A549 (cell line): ENCODE data around the gene MITF. TPM values are rescaled to one million over a fixed set of nuclear protein-coding genes. Genes with fewer than 3 reads are reported as not detected.

Experiments used
- ATAC-seq, 2 experiments: fragments of 200-7000 bp in 1 of 2; fragments of >200 bp in 1 of 2; cut with Nextera tagmentation in 1 of 2; cut with Tn5 transposase in 1 of 2; 3 replicates each; pipeline versions ENCODE4 v1.8.0 to v1.9.1; 2018 to 2020; ENCODE audit warnings: mild to moderate bottlenecking in 1 of 2, moderate library complexity in 1 of 2
- CTCF ChIA-PET: fragments of 300-600 bp; sonication (Branson Sonifier 250); formaldehyde crosslinking; extraction: SDS; loops from one replicate; lab custom pipeline; 2021; ENCODE audit warnings: antibody characterized with exemption, inconsistent platforms; lab: Yijun Ruan, JAX
- POLR2A ChIA-PET: fragments of 350-600 bp; formaldehyde crosslinking; extraction: SDS; loops from one replicate; lab custom pipeline; 2021; ENCODE audit warnings: antibody characterized with exemption, inconsistent platforms; lab: Yijun Ruan, JAX
- DNase-seq, 2 experiments: peaks; one replicate each; pipeline versions ENCODE4 v3.0.0 to v3.0.0-alpha.2; 2011 to 2016; ENCODE audit warnings: low read depth in 1 of 2, low spot score in 1 of 2
- FAIRE-seq: peaks from 2 replicates; lab custom pipeline; 2011; peaks lifted over from hg19 to GRCh38; lab: Jason Lieb, UNC
- H3K27ac ChIP-seq, 2 experiments: fragments of >200 bp; sonication (Bioruptor Twin); formaldehyde crosslinking; 3 replicates each; pipeline ENCODE4 v1.5.1; 2016 to 2017
- H3K4me1 ChIP-seq: fragments of >200 bp; sonication (Bioruptor Twin); formaldehyde crosslinking; 3 replicates; pipeline ENCODE4 v1.6.1; 2016
- H3K4me2 ChIP-seq: fragments of >200 bp; sonication (Bioruptor Twin); formaldehyde crosslinking; 3 replicates; pipeline ENCODE4 v1.6.1; 2016
- H3K4me3 ChIP-seq: fragments of >200 bp; sonication (Bioruptor Twin); formaldehyde crosslinking; 3 replicates; pipeline ENCODE4 v1.5.1; 2016
- H3K9me3 ChIP-seq: fragments of >200 bp; sonication (Bioruptor Twin); formaldehyde crosslinking; 3 replicates; pipeline ENCODE4 v1.6.1; 2016
- CBX2 ChIP-seq: fragments of 200-600 bp; sonication (generic); IDR thresholded peaks from 2 replicates; pipeline ENCODE4 v1.6.1; 2016; ENCODE audit warnings: low read depth, mild to moderate bottlenecking, borderline replicate concordance
- E2F6 ChIP-seq: IDR thresholded peaks from 2 replicates; pipeline ENCODE4 v1.6.1; 2012; ENCODE audit warnings: low read depth, borderline replicate concordance
- EHF ChIP-seq: fragments of 250-450 bp; sonication (Bioruptor Pico); IDR thresholded peaks from 2 replicates; pipeline ENCODE4 v1.5.0; 2020; ENCODE audit warnings: mild to moderate bottlenecking
- EHMT2 ChIP-seq: fragments of 200-600 bp; sonication (generic); IDR thresholded peaks from 2 replicates; pipeline ENCODE4 v1.6.1; 2016; ENCODE audit warnings: antibody characterized with exemption, low read depth, mild to moderate bottlenecking, moderate library complexity
- EP300 ChIP-seq, 2 experiments: fragments of >200 bp; sonication (Bioruptor Twin); formaldehyde crosslinking; IDR thresholded peaks; 2 replicates in 1 of 2; 3 replicates in 1 of 2; pipeline ENCODE4 v1.6.1; 2016 to 2017
- FOSB ChIP-seq: fragments of 250-450 bp; sonication (Bioruptor Pico); IDR thresholded peaks from 2 replicates; pipeline ENCODE4 v1.5.0; 2020; ENCODE audit warnings: mild to moderate bottlenecking, moderate library complexity
- FOSL2 ChIP-seq, 2 experiments: fragments of 450-650 bp in 1 of 2; fragments of >200 bp in 1 of 2; sonication (Bioruptor Twin) in 1 of 2; formaldehyde crosslinking; IDR thresholded peaks; 2 replicates each; pipeline versions ENCODE4 v1.5.0 to v1.6.1; 2016 to 2020; ENCODE audit warnings: mild to moderate bottlenecking in 1 of 2, moderate library complexity in 1 of 2
- FOXS1 ChIP-seq: fragments of 250-450 bp; sonication (Bioruptor Pico); IDR thresholded peaks from 2 replicates; pipeline ENCODE4 v1.5.0; 2020; ENCODE audit warnings: mild to moderate bottlenecking, moderate library complexity
- HDAC2 ChIP-seq: fragments of 200-600 bp; sonication (generic); IDR thresholded peaks from 2 replicates; pipeline ENCODE4 v1.6.1; 2016
- HEYL ChIP-seq: fragments of 250-450 bp; sonication (Bioruptor Pico); IDR thresholded peaks from 2 replicates; pipeline ENCODE4 v1.8.0; 2021; ENCODE audit warnings: mild to moderate bottlenecking, moderate library complexity
- JUN ChIP-seq, 2 experiments: fragments of >200 bp; sonication (Bioruptor Twin); formaldehyde crosslinking; IDR thresholded peaks; 2 replicates in 1 of 2; 3 replicates in 1 of 2; pipeline ENCODE4 v1.6.1; 2016 to 2017
- JUNB ChIP-seq: fragments of >200 bp; sonication (Bioruptor Twin); formaldehyde crosslinking; IDR thresholded peaks from 2 replicates; pipeline ENCODE4 v1.6.1; 2016
- MAFK ChIP-seq: fragments of 450-650 bp; IDR thresholded peaks from 2 replicates; pipeline ENCODE4 v1.6.1; 2014; ENCODE audit not compliant: partially characterized antibody
- MYC ChIP-seq: IDR thresholded peaks from 2 replicates; pipeline ENCODE4 v1.6.1; 2012; ENCODE audit warnings: mild to moderate bottlenecking, inconsistent platforms, low read length, improper control_type of control experiment, borderline replicate concordance
- NPAS2 ChIP-seq: fragments of 250-450 bp; sonication (Bioruptor Pico); IDR thresholded peaks from 2 replicates; pipeline ENCODE4 v1.8.0; 2022; ENCODE audit warnings: mild to moderate bottlenecking, moderate library complexity, borderline replicate concordance
- POLR2AphosphoS2 ChIP-seq: conservative IDR thresholded peaks from 2 replicates; pipeline ENCODE4 v1.6.1; 2012; ENCODE audit warnings: low read length, improper control_type of control experiment, inconsistent platforms
- RAD21 ChIP-seq, 2 experiments: fragments of >200 bp in 1 of 2; sonication (Bioruptor Twin) in 1 of 2; formaldehyde crosslinking in 1 of 2; IDR thresholded peaks in 1 of 2; conservative IDR thresholded peaks in 1 of 2; 2 replicates in 1 of 2; 3 replicates in 1 of 2; pipeline ENCODE4 v1.6.1; 2012 to 2018; ENCODE audit warnings: inconsistent platforms in 1 of 2
- RARB ChIP-seq: fragments of 250-450 bp; sonication (Bioruptor Pico); IDR thresholded peaks from 2 replicates; pipeline ENCODE4 v1.8.0; 2021; ENCODE audit warnings: mild to moderate bottlenecking, moderate library complexity
- RNF2 ChIP-seq: fragments of 200-600 bp; sonication (generic); IDR thresholded peaks from 2 replicates; pipeline ENCODE4 v1.6.1; 2016; ENCODE audit warnings: low read depth, mild to moderate bottlenecking, antibody characterized with exemption, moderate library complexity, borderline replicate concordance
- SREBF2 ChIP-seq: fragments of 450-650 bp; IDR thresholded peaks from 2 replicates; pipeline ENCODE4 v1.6.1; 2014; ENCODE audit warnings: mild to moderate bottlenecking, moderate library complexity
- TFCP2L1 ChIP-seq: fragments of 250-450 bp; sonication (Bioruptor Pico); IDR thresholded peaks from 2 replicates; pipeline ENCODE4 v1.5.0; 2021; ENCODE audit warnings: mild to moderate bottlenecking
- TP53 ChIP-seq: fragments of 250-450 bp; sonication (Bioruptor Pico); IDR thresholded peaks from 2 replicates; pipeline ENCODE4 v1.5.0; 2021; ENCODE audit warnings: mild to moderate bottlenecking, moderate library complexity
- ZC3H11A ChIP-seq: fragments of 450-650 bp; IDR thresholded peaks from 2 replicates; pipeline ENCODE4 v1.6.1; 2014; ENCODE audit warnings: antibody characterized with exemption, mild to moderate bottlenecking
- ZNF302 ChIP-seq: fragments of 250-450 bp; sonication (Bioruptor Pico); IDR thresholded peaks from 2 replicates; pipeline ENCODE4 v1.9.0; 2021; ENCODE audit warnings: inconsistent platforms, mild to moderate bottlenecking, moderate library complexity
- ZSCAN20 ChIP-seq: fragments of 250-450 bp; sonication (Bioruptor Pico); IDR thresholded peaks from 2 replicates; pipeline ENCODE4 v1.8.0; 2022; ENCODE audit warnings: mild to moderate bottlenecking, moderate library complexity
- WGBS: methylation state at CpG from one replicate; pipeline ENCODE4 v1.1.6; 2017; ENCODE audit errors: missing lambda C conversion rate; 5-methylcytosine and 5-hydroxymethylcytosine counted together
- polyA plus RNA-seq, 4 experiments: library from polyadenylated mRNA; depleted of rRNA in 3 of 4; stranded (reverse); fragments of >200 nt; fragmentation: RNase III in 1 of 4; extraction: RNeasy Plus Mini Kit Qiagen cat#74134 plus additional on column Dnase treatment in 1 of 4; gene quantifications; 2 replicates in 3 of 4; 3 replicates in 1 of 4; pipeline ENCODE4 v1.2.3, GENCODE V29; 2011 to 2017
- TF ChIP-seq, protein P1 (sequence below): IDR thresholded peaks from 2 replicates; pipeline ENCODE4 v1.6.1; 2012
- TF ChIP-seq, protein P2 (sequence below): fragments of >200 bp; sonication (Bioruptor Twin); formaldehyde crosslinking; IDR thresholded peaks from 2 replicates; pipeline ENCODE4 v1.6.1; 2016
- TF ChIP-seq, protein P3 (sequence below): fragments of 450-650 bp; IDR thresholded peaks from 2 replicates; pipeline ENCODE4 v1.6.1; 2014; ENCODE audit warnings: antibody characterized with exemption
- TF ChIP-seq, protein P4 (sequence below): IDR thresholded peaks from 2 replicates; pipeline ENCODE4 v1.6.1; 2012
- TF ChIP-seq, protein P5 (sequence below): fragments of 150-350 bp; IDR thresholded peaks from 2 replicates; pipeline ENCODE4 v1.6.1; 2014; ENCODE audit warnings: low read depth, mild to moderate bottlenecking, low read length

MITF gene
- polyA plus RNA-seq, 2 of the 4 experiments (the other 2 are of a cell fraction), result 14.3 to 15.9 TPM

DNA sequence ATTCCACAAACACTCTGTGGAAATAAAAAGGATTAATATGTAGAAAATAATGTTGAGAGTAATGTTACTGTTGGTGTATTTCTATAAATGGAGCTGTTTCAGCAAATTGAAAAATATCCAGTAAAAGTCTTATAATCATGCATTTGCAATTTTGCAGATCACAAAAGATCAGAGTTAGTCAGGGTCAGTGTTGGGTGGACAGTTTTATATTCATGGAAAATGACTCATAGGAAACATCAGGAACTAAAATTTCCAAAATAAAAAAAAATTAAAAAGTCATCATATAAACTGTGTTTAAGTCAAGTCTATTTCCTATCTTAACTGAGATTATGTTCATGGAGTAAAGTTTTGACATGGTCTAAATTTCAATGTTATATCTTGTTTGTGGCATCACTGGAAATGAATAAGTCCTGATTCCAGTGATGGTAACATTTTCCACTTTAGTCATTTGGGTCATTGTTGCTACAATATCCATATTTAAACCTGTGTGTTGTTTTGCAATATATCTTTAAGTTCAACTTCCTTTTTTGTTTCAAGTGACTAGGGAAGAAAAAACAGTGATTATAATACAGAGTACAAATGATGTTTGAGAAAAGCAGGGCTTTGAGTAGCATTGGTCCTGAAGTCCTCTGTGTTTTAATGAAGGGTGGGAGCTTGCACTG lies 37.8 kb downstream of the MITF start:
- H3K4me1 ChIP-seq, result 0 out of 3 replicates have a peak, but pooled peaks cover 2% of the 10 kb centered on the region
- H3K4me2 ChIP-seq, result no peak overlapping the region
- DNase-seq, result no peak
- H3K4me3 ChIP-seq, result no peak overlapping the region
- no peak overlapping the region for H3K27ac ChIP-seq
- CTCF ChIA-PET, result interaction anchor here (2.1 kb wide), 1 partner anchor 86 kb away, joined by 6 read pairs; no protein-coding TSS in a partner anchor
- peak; percentile 32 for FAIRE-seq
- no peak for ATAC-seq
- TF ChIP-seq ZNF302 (CRISPR knock-in tag) (no peak), ZSCAN20 (CRISPR knock-in tag) (no peak), TFCP2L1 (CRISPR knock-in tag) (no peak), HDAC2 (no peak), MAFK (no peak), MYC (no peak), E2F6 (no peak), CBX2 (no peak), HEYL (CRISPR knock-in tag) (no peak), EHMT2 (no peak), EP300 (IDR thresholded peaks at IDR 0.05) (no peak), FOSB (no peak), NPAS2 (no peak), POLR2AphosphoS2 (no peak), RARB (CRISPR knock-in tag) (no peak)
- TF ChIP-seq, protein P1, sequence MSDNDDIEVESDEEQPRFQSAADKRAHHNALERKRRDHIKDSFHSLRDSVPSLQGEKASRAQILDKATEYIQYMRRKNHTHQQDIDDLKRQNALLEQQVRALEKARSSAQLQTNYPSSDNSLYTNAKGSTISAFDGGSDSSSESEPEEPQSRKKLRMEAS, result no peak
- H3K9me3 ChIP-seq, result no peaks in the 10 kb centered on the region
- POLR2A ChIA-PET, result no interaction called here

DNA sequence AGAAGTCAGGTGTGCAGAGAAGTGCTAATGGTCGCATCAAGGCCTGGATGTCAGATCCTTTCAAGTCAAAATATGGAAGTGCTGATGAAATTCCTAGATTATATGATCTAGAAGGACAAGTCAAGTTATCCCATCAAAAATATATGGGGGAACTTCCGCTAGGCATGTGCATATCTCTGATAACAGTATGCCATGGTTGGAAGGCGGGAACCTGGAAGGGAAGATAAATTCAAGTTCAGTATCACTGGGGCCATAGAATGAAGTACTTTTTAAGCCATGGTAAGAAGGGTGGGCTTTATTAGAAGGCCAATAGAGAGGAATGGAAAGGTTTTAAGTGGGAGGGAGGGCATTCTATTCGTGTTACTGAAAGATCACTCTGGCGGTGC lies 38.3 kb downstream of the MITF start:
- ATAC-seq (no peak), DNase-seq (no peak), FAIRE-seq (no peak)
- Histone ChIP-seq H3K9me3 (no peaks in the 10 kb centered on the region), H3K4me2 (no peak overlapping the region), H3K4me1 (0 out of 3 replicates have a peak, but pooled peaks cover 2% of the 10 kb centered on the region), H3K27ac (no peak overlapping the region), H3K4me3 (no peak overlapping the region)
- WGBS, result 89% methylated on average over 5 of the region's 5 CpGs
- no peak for TF ChIP-seq JUNB
- TF ChIP-seq SREBF2, result no peak
- no peak for TF ChIP-seq MYC
- no peak for TF ChIP-seq RNF2
- TF ChIP-seq EHF (CRISPR knock-in tag), result no peak
- TF ChIP-seq, protein P2, sequence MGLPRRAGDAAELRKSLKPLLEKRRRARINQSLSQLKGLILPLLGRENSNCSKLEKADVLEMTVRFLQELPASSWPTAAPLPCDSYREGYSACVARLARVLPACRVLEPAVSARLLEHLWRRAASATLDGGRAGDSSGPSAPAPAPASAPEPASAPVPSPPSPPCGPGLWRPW, result no peak
- no peak for TF ChIP-seq ZC3H11A
- TF ChIP-seq TP53, result no peak
- no peak for TF ChIP-seq HDAC2
- ChIA-PET CTCF (interaction anchor here (0.7 to 2.1 kb wide), 2 partner anchors 86 to 171 kb away, joined by 3 to 6 read pairs; no protein-coding TSS in a partner anchor), POLR2A (no interaction called here)

DNA sequence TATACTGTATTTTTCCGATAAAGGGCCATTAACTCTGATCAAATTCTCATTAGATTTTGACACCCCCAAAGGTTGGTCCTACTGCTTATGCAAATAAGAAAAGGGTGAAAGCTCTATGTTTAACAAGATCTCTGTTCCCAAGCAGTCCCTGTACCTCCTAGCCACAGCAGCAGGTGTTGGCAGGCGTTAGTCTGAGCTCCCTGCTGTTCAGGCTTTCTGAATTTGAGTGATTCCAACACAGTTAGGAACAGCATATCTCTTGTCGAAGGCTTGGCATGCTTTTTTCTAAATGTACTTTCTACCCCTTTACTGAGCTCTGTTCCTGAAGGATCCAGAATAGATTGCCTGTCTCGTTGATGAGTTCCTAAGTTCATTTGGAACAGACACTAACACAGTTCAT lies 42.3 kb downstream of the MITF start:
- H3K4me2 ChIP-seq, result no peak overlapping the region
- FAIRE-seq, result no peak
- ChIA-PET POLR2A (interaction anchor here (0.9 kb wide), 1 partner anchor 11 kb away, joined by 3 read pairs; no protein-coding TSS in a partner anchor), CTCF (interaction anchor here (0.9 to 1.8 kb wide), 4 partner anchors 10 to 110 kb away, joined by 3 to 5 read pairs (median 4); no protein-coding TSS in a partner anchor)
- no peak for ATAC-seq
- H3K4me3 ChIP-seq, result no peak overlapping the region
- DNase-seq, result no peak
- no peak overlapping the region for H3K27ac ChIP-seq
- WGBS, result 84% methylated on average over 4 of the region's 4 CpGs
- peaks cover 28% of the 10 kb centered on the region for H3K4me1 ChIP-seq
- H3K9me3 ChIP-seq, result no peaks in the 10 kb centered on the region
- TF ChIP-seq, protein P3, sequence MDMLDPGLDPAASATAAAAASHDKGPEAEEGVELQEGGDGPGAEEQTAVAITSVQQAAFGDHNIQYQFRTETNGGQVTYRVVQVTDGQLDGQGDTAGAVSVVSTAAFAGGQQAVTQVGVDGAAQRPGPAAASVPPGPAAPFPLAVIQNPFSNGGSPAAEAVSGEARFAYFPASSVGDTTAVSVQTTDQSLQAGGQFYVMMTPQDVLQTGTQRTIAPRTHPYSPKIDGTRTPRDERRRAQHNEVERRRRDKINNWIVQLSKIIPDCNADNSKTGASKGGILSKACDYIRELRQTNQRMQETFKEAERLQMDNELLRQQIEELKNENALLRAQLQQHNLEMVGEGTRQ, result no peak
- TF ChIP-seq JUN (IDR thresholded peaks at IDR 0.05) (no peak), FOSL2 (IDR thresholded peaks at IDR 0.05) (no peak), FOSL2 (CRISPR knock-in tag; IDR thresholded peaks at IDR 0.05) (no peak), POLR2AphosphoS2 (no peak), FOXS1 (no peak), ZC3H11A (no peak), NPAS2 (no peak), SREBF2 (no peak), E2F6 (no peak), RAD21 (conservative IDR thresholded peaks at IDR 0.05 in 1 of 2, IDR thresholded peaks at IDR 0.05 in 1 of 2) (no peak)
- TF ChIP-seq, protein P4, sequence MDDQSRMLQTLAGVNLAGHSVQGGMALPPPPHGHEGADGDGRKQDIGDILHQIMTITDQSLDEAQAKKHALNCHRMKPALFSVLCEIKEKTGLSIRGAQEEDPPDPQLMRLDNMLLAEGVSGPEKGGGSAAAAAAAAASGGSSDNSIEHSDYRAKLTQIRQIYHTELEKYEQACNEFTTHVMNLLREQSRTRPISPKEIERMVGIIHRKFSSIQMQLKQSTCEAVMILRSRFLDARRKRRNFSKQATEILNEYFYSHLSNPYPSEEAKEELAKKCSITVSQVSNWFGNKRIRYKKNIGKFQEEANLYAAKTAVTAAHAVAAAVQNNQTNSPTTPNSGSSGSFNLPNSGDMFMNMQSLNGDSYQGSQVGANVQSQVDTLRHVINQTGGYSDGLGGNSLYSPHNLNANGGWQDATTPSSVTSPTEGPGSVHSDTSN, result no peak
- TF ChIP-seq, protein P5, sequence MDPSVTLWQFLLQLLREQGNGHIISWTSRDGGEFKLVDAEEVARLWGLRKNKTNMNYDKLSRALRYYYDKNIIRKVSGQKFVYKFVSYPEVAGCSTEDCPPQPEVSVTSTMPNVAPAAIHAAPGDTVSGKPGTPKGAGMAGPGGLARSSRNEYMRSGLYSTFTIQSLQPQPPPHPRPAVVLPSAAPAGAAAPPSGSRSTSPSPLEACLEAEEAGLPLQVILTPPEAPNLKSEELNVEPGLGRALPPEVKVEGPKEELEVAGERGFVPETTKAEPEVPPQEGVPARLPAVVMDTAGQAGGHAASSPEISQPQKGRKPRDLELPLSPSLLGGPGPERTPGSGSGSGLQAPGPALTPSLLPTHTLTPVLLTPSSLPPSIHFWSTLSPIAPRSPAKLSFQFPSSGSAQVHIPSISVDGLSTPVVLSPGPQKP, result no peak
